ENCODE data around the gene CADPS2. TPM values are rescaled to one million over a fixed set of nuclear protein-coding genes. Genes with fewer than 3 reads are reported as not detected.

Gene CADPS2
- total RNA-seq, 1 experiment from 2014 or later: 7.4 TPM

- intact Hi-C loops (cut with micrococcal nuclease): no loop called here
These were observed 191.6 kb downstream of the CADPS2 start for GRCh38 chr7:122694697-122695096.

DNA sequence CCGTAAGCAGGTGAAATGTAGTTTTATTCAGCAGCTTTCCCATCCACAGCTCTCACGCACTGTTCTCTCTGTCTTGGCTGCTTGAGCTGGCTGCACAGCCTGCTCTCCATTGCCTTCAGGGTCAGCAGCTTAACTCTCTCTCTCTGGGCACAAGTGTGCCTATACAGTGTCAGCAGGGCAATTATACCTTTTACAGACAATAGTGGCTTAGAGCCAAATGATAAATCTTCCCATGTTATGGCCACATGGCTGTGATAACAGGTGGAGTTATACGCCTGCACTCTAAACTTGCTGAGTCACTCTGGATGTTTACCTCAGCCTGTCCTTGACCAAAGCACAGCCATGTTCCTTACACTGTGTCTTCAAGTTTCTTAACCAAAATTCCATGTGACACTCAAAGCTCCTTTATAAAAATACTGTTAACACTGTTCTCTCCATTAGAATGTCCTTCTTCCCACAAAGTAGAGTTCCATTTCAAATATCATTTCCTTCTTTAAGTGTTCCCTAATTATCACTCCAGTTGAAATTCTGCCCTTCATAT lies 193.4 kb downstream of the CADPS2 start:
- no TSS peak for BruUV-seq (replicated peaks)
- POLR2A ChIA-PET: no interaction called here
- TF ChIP-seq, protein P1, sequence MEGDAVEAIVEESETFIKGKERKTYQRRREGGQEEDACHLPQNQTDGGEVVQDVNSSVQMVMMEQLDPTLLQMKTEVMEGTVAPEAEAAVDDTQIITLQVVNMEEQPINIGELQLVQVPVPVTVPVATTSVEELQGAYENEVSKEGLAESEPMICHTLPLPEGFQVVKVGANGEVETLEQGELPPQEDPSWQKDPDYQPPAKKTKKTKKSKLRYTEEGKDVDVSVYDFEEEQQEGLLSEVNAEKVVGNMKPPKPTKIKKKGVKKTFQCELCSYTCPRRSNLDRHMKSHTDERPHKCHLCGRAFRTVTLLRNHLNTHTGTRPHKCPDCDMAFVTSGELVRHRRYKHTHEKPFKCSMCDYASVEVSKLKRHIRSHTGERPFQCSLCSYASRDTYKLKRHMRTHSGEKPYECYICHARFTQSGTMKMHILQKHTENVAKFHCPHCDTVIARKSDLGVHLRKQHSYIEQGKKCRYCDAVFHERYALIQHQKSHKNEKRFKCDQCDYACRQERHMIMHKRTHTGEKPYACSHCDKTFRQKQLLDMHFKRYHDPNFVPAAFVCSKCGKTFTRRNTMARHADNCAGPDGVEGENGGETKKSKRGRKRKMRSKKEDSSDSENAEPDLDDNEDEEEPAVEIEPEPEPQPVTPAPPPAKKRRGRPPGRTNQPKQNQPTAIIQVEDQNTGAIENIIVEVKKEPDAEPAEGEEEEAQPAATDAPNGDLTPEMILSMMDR (IDR thresholded peaks at IDR 0.05; ENCODE audit: unreplicated experiment): no peak
- no peak overlapping the region for H3K4me3 Mint-ChIP-seq (ENCODE audit: unreplicated experiment)
- CTCF ChIA-PET: no interaction called here
- intact Hi-C loops (cut with micrococcal nuclease): no loop called here
- H3K36me3 Mint-ChIP-seq (ENCODE audit: insufficient read depth, unreplicated experiment): peaks cover 5% of the 10 kb centered on the region
- no peaks in the 10 kb centered on the region for H3K9me3 Mint-ChIP-seq (ENCODE audit: unreplicated experiment)
- no peaks in the 10 kb centered on the region for H3K4me1 Mint-ChIP-seq (ENCODE audit: insufficient read depth, unreplicated experiment)
- no peak overlapping the region for H3K27ac Mint-ChIP-seq (ENCODE audit: low read depth, unreplicated experiment)
- H3K27me3 Mint-ChIP-seq (ENCODE audit: insufficient read depth, unreplicated experiment): no peaks in the 10 kb centered on the region
- no peak for DNase-seq (ENCODE audit: unreplicated experiment)

More at GRCh38 chr7:122694697-122695096, 191.6 kb downstream of the CADPS2 start:
- Mint-ChIP-seq H3K4me3 (ENCODE audit: unreplicated experiment) (no peak overlapping the region), H3K4me1 (ENCODE audit: insufficient read depth, unreplicated experiment) (no peaks in the 10 kb centered on the region), H3K36me3 (ENCODE audit: insufficient read depth, unreplicated experiment) (peaks cover 5% of the 10 kb centered on the region), H3K9me3 (ENCODE audit: unreplicated experiment) (no peaks in the 10 kb centered on the region), H3K27me3 (ENCODE audit: insufficient read depth, unreplicated experiment) (no peaks in the 10 kb centered on the region), H3K27ac (ENCODE audit: low read depth, unreplicated experiment) (no peak overlapping the region)
- no peak for DNase-seq (ENCODE audit: unreplicated experiment)
- TF ChIP-seq, protein P1 (IDR thresholded peaks at IDR 0.05; ENCODE audit: unreplicated experiment): no peak
- ChIA-PET CTCF (no interaction called here), POLR2A (no interaction called here)
- no TSS peak for BruUV-seq (replicated peaks)

DNA sequence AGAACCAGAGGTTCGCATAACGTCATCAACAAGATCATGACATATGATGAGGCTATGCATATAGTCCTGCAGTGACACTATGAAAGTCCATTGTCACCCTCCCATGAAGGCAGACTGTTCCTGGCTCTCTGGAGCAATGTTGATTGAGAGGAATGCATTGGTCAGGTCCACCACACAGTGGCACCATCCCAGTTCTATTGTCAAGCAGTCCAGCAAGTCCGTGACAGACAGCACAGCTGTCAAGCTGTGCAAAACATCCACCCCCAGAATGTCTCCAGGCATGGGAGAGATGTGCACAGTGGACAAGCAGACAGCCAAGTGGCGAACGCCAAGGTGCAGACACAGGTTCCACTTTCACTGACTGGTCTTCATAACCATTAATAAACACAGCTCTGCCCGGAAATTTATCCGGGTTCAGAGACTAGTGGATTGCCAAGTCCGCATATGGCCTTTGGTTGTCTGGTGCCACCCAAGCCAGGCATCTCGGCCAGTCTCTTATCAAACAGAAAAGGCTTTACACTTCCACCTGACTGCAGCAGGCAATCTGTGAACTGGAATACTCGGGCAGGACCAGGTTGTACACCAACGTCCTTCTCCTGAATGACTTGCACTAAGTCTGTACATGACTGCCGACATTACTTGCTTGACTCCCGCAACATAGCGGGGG lies 194.6 kb downstream of the CADPS2 start:
- Mint-ChIP-seq H3K9me3 (ENCODE audit: unreplicated experiment) (no peaks in the 10 kb centered on the region), H3K36me3 (ENCODE audit: insufficient read depth, unreplicated experiment) (peaks cover 5% of the 10 kb centered on the region)
- no TSS peak for BruUV-seq (replicated peaks)

DNA sequence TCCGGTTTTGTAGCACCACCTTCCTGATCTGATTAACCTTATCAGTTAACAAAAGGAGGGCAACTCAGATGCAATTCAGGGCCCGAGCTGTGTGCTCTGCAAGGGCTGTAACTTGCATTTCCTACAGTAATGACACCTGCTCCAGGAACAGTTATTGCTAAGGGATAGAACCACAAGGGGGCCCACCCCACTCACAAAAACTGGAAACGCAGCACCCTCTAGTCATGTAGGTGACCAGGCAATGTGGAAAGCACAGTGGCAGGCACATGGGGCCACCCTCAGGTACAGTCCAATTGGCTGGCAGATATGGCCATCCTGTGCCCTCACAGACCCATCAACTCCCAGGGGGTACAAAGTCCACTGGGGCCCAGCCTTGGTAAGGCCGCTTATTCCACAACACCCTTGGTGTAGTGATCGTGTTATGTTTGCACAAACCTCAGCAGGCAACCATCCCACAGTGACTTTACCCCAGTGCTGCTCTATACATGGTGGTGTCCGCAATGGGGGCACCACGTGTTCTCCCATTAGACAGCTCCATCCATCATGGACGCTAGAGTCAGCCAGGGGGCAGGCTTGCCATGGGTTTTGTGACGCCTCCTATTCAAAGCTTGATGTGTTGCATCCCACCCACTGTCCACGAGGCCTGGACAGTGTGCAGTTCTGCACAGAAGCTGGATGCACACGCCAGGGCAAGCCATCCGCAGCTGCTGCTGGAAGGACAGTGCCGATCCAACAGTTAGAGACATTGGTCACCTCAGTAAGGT lies 196.7 kb downstream of the CADPS2 start:
- intact Hi-C loops (cut with micrococcal nuclease): no loop called here
- Mint-ChIP-seq H3K4me3 (ENCODE audit: unreplicated experiment) (no peak overlapping the region), H3K4me1 (ENCODE audit: insufficient read depth, unreplicated experiment) (no peaks in the 10 kb centered on the region), H3K27me3 (ENCODE audit: insufficient read depth, unreplicated experiment) (no peaks in the 10 kb centered on the region), H3K27ac (ENCODE audit: low read depth, unreplicated experiment) (no peak overlapping the region), H3K9me3 (ENCODE audit: unreplicated experiment) (no peaks in the 10 kb centered on the region), H3K36me3 (ENCODE audit: insufficient read depth, unreplicated experiment) (peaks cover 5% of the 10 kb centered on the region)
- no peak for DNase-seq (ENCODE audit: unreplicated experiment)
- TF ChIP-seq, protein P1 (IDR thresholded peaks at IDR 0.05; ENCODE audit: unreplicated experiment): no peak
- no TSS peak for BruUV-seq (replicated peaks)
- ChIA-PET POLR2A (no interaction called here), CTCF (interaction anchor here (0.6 kb wide), 1 partner anchor 1080 kb away, joined by 4 read pairs; no protein-coding TSS in a partner anchor)

More for the DNA sequence above, 194.6 kb downstream of the CADPS2 start:
- CTCF ChIA-PET: no interaction called here
- TF ChIP-seq, protein P1 (IDR thresholded peaks at IDR 0.05; ENCODE audit: unreplicated experiment): no peak
- no peaks in the 10 kb centered on the region for H3K27me3 Mint-ChIP-seq (ENCODE audit: insufficient read depth, unreplicated experiment)
- intact Hi-C loops (cut with micrococcal nuclease): no loop called here
- H3K4me1 Mint-ChIP-seq (ENCODE audit: insufficient read depth, unreplicated experiment): no peaks in the 10 kb centered on the region
- POLR2A ChIA-PET: no interaction called here
- no peak overlapping the region for H3K27ac Mint-ChIP-seq (ENCODE audit: low read depth, unreplicated experiment)
- no peak for DNase-seq (ENCODE audit: unreplicated experiment)
- H3K4me3 Mint-ChIP-seq (ENCODE audit: unreplicated experiment): no peak overlapping the region

Measured in MCF 10A (cell line).